H9 (cell line): Measurements from ENCODE around the gene MTTP. TPM values are rescaled to one million over a fixed set of nuclear protein-coding genes. Genes with fewer than 3 reads are reported as not detected.

Experiments used
- DNase-seq: peaks from one replicate; pipeline ENCODE4 v3.0.0-alpha.2; 2017
- H2AFZ ChIP-seq: one replicate; pipeline ENCODE4 v1.6.1; 2013; ENCODE audit warnings: mild to moderate bottlenecking, low read length, control low read depth, moderate library complexity
- H2AK5ac ChIP-seq: 2 replicates; pipeline ENCODE4 v1.6.1; 2013; ENCODE audit warnings: low read length, control low read depth, mixed read lengths; ENCODE audit not compliant: insufficient read length
- H2BK120ac ChIP-seq: one replicate; pipeline ENCODE4 v1.6.1; 2013; ENCODE audit warnings: low read depth, mild to moderate bottlenecking, low read length, control low read depth, inconsistent platforms; ENCODE audit not compliant: poor library complexity, severe bottlenecking
- H2BK12ac ChIP-seq: 2 replicates; pipeline ENCODE4 v1.6.1; 2013; ENCODE audit warnings: low read length, control low read depth, mixed read lengths, low read depth; ENCODE audit not compliant: insufficient read length
- H2BK15ac ChIP-seq: 2 replicates; pipeline ENCODE4 v1.6.1; 2013; ENCODE audit warnings: low read depth, low read length, control low read depth
- H2BK20ac ChIP-seq: one replicate; pipeline ENCODE4 v1.6.1; 2013; ENCODE audit warnings: low read depth, mild to moderate bottlenecking, low read length, control low read depth, inconsistent platforms; ENCODE audit not compliant: poor library complexity, severe bottlenecking
- H2BK5ac ChIP-seq: 2 replicates; pipeline ENCODE4 v1.6.1; 2013; ENCODE audit warnings: low read length, control low read depth, mixed read lengths; ENCODE audit not compliant: insufficient read length
- H3K14ac ChIP-seq: 2 replicates; pipeline ENCODE4 v1.6.1; 2013; ENCODE audit warnings: low read length, control low read depth; ENCODE audit not compliant: insufficient read depth
- H3K18ac ChIP-seq: 2 replicates; pipeline ENCODE4 v1.6.1; 2013; ENCODE audit warnings: low read depth, mild to moderate bottlenecking, mixed read lengths, low read length, control low read depth; ENCODE audit not compliant: insufficient read length
- H3K23ac ChIP-seq: 2 replicates; pipeline ENCODE4 v1.6.1; 2013; ENCODE audit warnings: low read length, control low read depth, mixed read lengths, low read depth; ENCODE audit not compliant: insufficient read length
- H3K23me2 ChIP-seq: 2 replicates; pipeline ENCODE4 v1.6.1; 2013; ENCODE audit warnings: low read depth, mild to moderate bottlenecking, mixed read lengths, low read length, control low read depth; ENCODE audit not compliant: insufficient read length, poor library complexity, severe bottlenecking
- H3K27ac ChIP-seq: 2 replicates; pipeline ENCODE4 v1.5.1; 2013; ENCODE audit warnings: low read length, control low read depth, mixed read lengths, low read depth; ENCODE audit not compliant: insufficient read length
- H3K27me3 ChIP-seq: 2 replicates; pipeline ENCODE4 v1.6.1; 2013; ENCODE audit warnings: low read length, control low read depth, inconsistent platforms; ENCODE audit not compliant: insufficient read depth
- H3K4ac ChIP-seq: 2 replicates; pipeline ENCODE4 v1.6.1; 2013; ENCODE audit warnings: low read depth, mild to moderate bottlenecking, control low read depth, inconsistent platforms, low read length, moderate library complexity
- H3K4me1 ChIP-seq: 2 replicates; pipeline ENCODE4 v1.6.1; 2013; ENCODE audit warnings: low read length, control low read depth, inconsistent platforms; ENCODE audit not compliant: insufficient read depth
- H3K4me2 ChIP-seq: 2 replicates; pipeline ENCODE4 v1.6.1; 2013; ENCODE audit warnings: low read length, control low read depth, mixed read lengths; ENCODE audit not compliant: insufficient read length, insufficient read depth
- H3K56ac ChIP-seq: 2 replicates; pipeline ENCODE4 v1.6.1; 2013; ENCODE audit warnings: low read depth, mild to moderate bottlenecking, mixed read lengths, low read length, control low read depth; ENCODE audit not compliant: insufficient read length
- H3K79me1 ChIP-seq: 2 replicates; pipeline ENCODE4 v1.6.1; 2013; ENCODE audit warnings: low read depth, mild to moderate bottlenecking, moderate library complexity, low read length, control low read depth, inconsistent platforms; ENCODE audit not compliant: insufficient read depth, poor library complexity, severe bottlenecking
- H3K79me2 ChIP-seq: 2 replicates; pipeline ENCODE4 v1.6.1; 2013; ENCODE audit warnings: low read length, control low read depth, inconsistent platforms; ENCODE audit not compliant: insufficient read depth
- H3K9ac ChIP-seq: 2 replicates; pipeline ENCODE4 v1.6.1; 2013; ENCODE audit warnings: low read length, control low read depth, mixed read lengths; ENCODE audit not compliant: insufficient read length; ENCODE audit errors: extremely low read depth
- H3K9me3 ChIP-seq: one replicate; pipeline ENCODE4 v1.6.1; 2013; ENCODE audit warnings: low read depth, low read length, inconsistent platforms; ENCODE audit not compliant: control insufficient read depth
- H3T11ph ChIP-seq: one replicate; pipeline ENCODE4 v1.6.1; 2013; ENCODE audit warnings: mild to moderate bottlenecking, low read length, control low read depth, inconsistent platforms
- H4K20me1 ChIP-seq: one replicate; pipeline ENCODE4 v1.6.1; 2013; ENCODE audit not compliant: control insufficient read depth, insufficient read length, insufficient read depth
- H4K5ac ChIP-seq: 2 replicates; pipeline ENCODE4 v1.6.1; 2013; ENCODE audit warnings: low read depth, mild to moderate bottlenecking, mixed read lengths, low read length, control low read depth; ENCODE audit not compliant: insufficient read length
- H4K8ac ChIP-seq: replicated peaks from 2 replicates; pipeline ENCODE4 v1.6.1; 2013; ENCODE audit warnings: low read length, control low read depth, mixed read lengths, low read depth; ENCODE audit not compliant: insufficient read length
- H4K91ac ChIP-seq: 2 replicates; pipeline ENCODE4 v1.6.1; 2013; ENCODE audit warnings: low read depth, mild to moderate bottlenecking, moderate library complexity, mixed read lengths, low read length, control low read depth; ENCODE audit not compliant: insufficient read length
- H3K27ac Mint-ChIP-seq, 3 experiments: 2 replicates in 2 of 3; 3 replicates in 1 of 3; pipeline ENCODE4 v1.8.0; 2020 to 2021; ENCODE audit warnings: mixed read lengths in 3 of 3, mild to moderate bottlenecking in 1 of 3, moderate library complexity in 1 of 3
- H3K27me3 Mint-ChIP-seq: 2 replicates; pipeline ENCODE4 v1.8.0; 2021; ENCODE audit warnings: low read depth, mild to moderate bottlenecking, moderate library complexity, mixed read lengths
- H3K36me3 Mint-ChIP-seq, 3 experiments: 2 replicates in 2 of 3; 3 replicates in 1 of 3; pipeline ENCODE4 v1.8.0; 2020 to 2021; ENCODE audit warnings: low read depth in 3 of 3, mixed read lengths in 3 of 3; ENCODE audit not compliant: insufficient read depth in 1 of 3
- H3K4me1 Mint-ChIP-seq, 2 experiments: 2 replicates each; pipeline ENCODE4 v1.8.0; 2020; ENCODE audit warnings: mixed read lengths in 2 of 2
- H3K4me3 Mint-ChIP-seq, 2 experiments: 2 replicates in 1 of 2; 3 replicates in 1 of 2; pipeline ENCODE4 v1.8.0; 2020 to 2021; ENCODE audit warnings: mild to moderate bottlenecking in 2 of 2, mixed read lengths in 2 of 2, moderate library complexity in 1 of 2
- H3K9me3 Mint-ChIP-seq, 2 experiments: 2 replicates in 1 of 2; 3 replicates in 1 of 2; pipeline ENCODE4 v1.8.0; 2020; ENCODE audit warnings: mild to moderate bottlenecking in 2 of 2, mixed read lengths in 2 of 2, moderate library complexity in 1 of 2
- WGBS: extraction: QIAGEN DNeasy Blood & Tissue Kit; methylation state at CpG from one replicate; pipeline ENCODE4 v1.1.7; 2013; ENCODE audit warnings: missing lambda C conversion rate, low lambda C conversion rate, mixed read lengths; ENCODE audit not compliant: insufficient read length; ENCODE audit errors: extremely low coverage; 5-methylcytosine and 5-hydroxymethylcytosine counted together
- total RNA-seq: library from RNA; stranded (reverse); gene quantifications from 2 replicates; pipeline ENCODE4 v1.2.1, GENCODE V29; 2021
- TF ChIP-seq, protein P1 (sequence below): fragments of 200-600 bp; sonication (generic); conservative IDR thresholded peaks from 3 replicates; pipeline ENCODE4 v1.8.0; 2021; ENCODE audit warnings: antibody characterized with exemption, mild to moderate bottlenecking

Gene MTTP
- total RNA-seq, 1 experiment from 2014 or later, result 0.46 TPM

DNA sequence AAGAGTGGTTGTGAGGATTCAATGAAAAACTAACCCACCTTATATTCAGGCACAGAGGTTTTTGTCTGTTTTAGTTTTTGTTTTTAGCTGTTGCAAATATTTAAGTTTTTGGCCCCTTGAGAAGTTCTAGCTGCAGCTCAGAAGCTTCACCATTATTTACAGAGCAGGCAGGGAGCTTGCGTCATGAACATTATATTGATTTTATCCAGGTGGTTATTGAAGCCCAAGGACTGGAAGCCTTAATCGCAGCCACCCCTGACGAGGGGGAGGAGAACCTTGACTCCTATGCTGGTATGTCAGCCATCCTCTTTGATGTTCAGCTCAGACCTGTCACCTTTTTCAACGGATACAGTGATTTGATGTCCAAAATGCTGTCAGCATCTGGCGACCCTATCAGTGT lies 38.1 kb downstream of the MTTP start:
- Histone ChIP-seq H2AFZ (no peak overlapping the region), H3K27ac (no peak overlapping the region), H3K4me2 (no peak overlapping the region), H4K91ac (no peak overlapping the region), H3K9ac (no peak overlapping the region), H3K18ac (no peak overlapping the region), H4K8ac (no peak overlapping the region), H3K56ac (no peak overlapping the region), H3K79me2 (no peaks in the 10 kb centered on the region), H4K20me1 (no peaks in the 10 kb centered on the region), H3T11ph (no peak overlapping the region), H2BK20ac (no peak overlapping the region), H3K27me3 (no peaks in the 10 kb centered on the region), H3K79me1 (no peaks in the 10 kb centered on the region), H3K4me1 (no peaks in the 10 kb centered on the region), H2BK5ac (no peak overlapping the region), H3K4ac (no peak overlapping the region), H4K5ac (no peak overlapping the region), H3K23ac (no peak overlapping the region), H2AK5ac (no peak overlapping the region), H2BK15ac (no peak overlapping the region), H3K9me3 (no peaks in the 10 kb centered on the region), H3K23me2 (no peaks in the 10 kb centered on the region), H2BK12ac (no peak overlapping the region), H3K14ac (no peak overlapping the region), H2BK120ac (no peak overlapping the region)
- H3K27me3 Mint-ChIP-seq, result no peaks in the 10 kb centered on the region
- WGBS, result no CpG with 5 or more reads among the region's 5 CpGs
- no peak for DNase-seq
- H3K4me1 Mint-ChIP-seq, result peaks cover 0 to 2% of the 10 kb centered on the region in 2 experiments; a peak in 1 of 4 replicates
- H3K4me3 Mint-ChIP-seq, result no peak overlapping the region
- no peaks in the 10 kb centered on the region for H3K9me3 Mint-ChIP-seq
- TF ChIP-seq, protein P1, sequence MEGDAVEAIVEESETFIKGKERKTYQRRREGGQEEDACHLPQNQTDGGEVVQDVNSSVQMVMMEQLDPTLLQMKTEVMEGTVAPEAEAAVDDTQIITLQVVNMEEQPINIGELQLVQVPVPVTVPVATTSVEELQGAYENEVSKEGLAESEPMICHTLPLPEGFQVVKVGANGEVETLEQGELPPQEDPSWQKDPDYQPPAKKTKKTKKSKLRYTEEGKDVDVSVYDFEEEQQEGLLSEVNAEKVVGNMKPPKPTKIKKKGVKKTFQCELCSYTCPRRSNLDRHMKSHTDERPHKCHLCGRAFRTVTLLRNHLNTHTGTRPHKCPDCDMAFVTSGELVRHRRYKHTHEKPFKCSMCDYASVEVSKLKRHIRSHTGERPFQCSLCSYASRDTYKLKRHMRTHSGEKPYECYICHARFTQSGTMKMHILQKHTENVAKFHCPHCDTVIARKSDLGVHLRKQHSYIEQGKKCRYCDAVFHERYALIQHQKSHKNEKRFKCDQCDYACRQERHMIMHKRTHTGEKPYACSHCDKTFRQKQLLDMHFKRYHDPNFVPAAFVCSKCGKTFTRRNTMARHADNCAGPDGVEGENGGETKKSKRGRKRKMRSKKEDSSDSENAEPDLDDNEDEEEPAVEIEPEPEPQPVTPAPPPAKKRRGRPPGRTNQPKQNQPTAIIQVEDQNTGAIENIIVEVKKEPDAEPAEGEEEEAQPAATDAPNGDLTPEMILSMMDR, result no peak
- no peak overlapping the region for H3K27ac Mint-ChIP-seq
- no peaks in the 10 kb centered on the region for H3K36me3 Mint-ChIP-seq
